WI38 (cell line): ENCODE data around the gene KCNC1.

Experiments used
- H3K4me3 ChIP-seq: 2 replicates; pipeline ENCODE4 v1.5.1; 2011; ENCODE audit warnings: low read depth, mild to moderate bottlenecking, control low read depth, low read length
- CTCF ChIP-seq: IDR thresholded peaks from 2 replicates; pipeline ENCODE4 v1.5.1; 2012; ENCODE audit warnings: low read depth, mild to moderate bottlenecking, control low read depth, low read length

KCNC1 gene

GRCh38 chr11:17734418-17734911 lies at the start of gene KCNC1:
KCNC1 (plus strand) TSS chr11:17734781; CDS start chr11:17736003, 1,222 bp downstream.
- peak within 1 kb of the TSS; percentile 29 for H3K4me3 ChIP-seq
- no peak for TF ChIP-seq CTCF

- no peak for TF ChIP-seq CTCF
- H3K4me3 ChIP-seq, result no peak overlapping the region
Measured at GRCh38 chr11:17686231-17686980, 48.2 kb upstream of the KCNC1 start.

- no peak for TF ChIP-seq CTCF
- no peak overlapping the region for H3K4me3 ChIP-seq
Measured at GRCh38 chr11:17687946-17688670, 46.5 kb upstream of the KCNC1 start.

- no peak overlapping the region for H3K4me3 ChIP-seq
- no peak for TF ChIP-seq CTCF
Measured at GRCh38 chr11:17691550-17691949, 43.0 kb upstream of the KCNC1 start.

GRCh38 chr11:17691976-17692375 lies 42.6 kb upstream of the KCNC1 start:
- H3K4me3 ChIP-seq, result no peak overlapping the region
- TF ChIP-seq CTCF, result no peak

- TF ChIP-seq CTCF, result no peak
- H3K4me3 ChIP-seq, result no peak overlapping the region
Measured at GRCh38 chr11:17692931-17693330, 41.6 kb upstream of the KCNC1 start.

GRCh38 chr11:17693531-17693930 lies 41.0 kb upstream of the KCNC1 start:
- TF ChIP-seq CTCF, result no peak

More at GRCh38 chr11:17693531-17693930, 41.0 kb upstream of the KCNC1 start:
- H3K4me3 ChIP-seq, result no peak overlapping the region
